Stimulated activated CD8-positive, alpha-beta memory T cell treated with anti-CD3 and anti-CD28 coated beads, Interleukin-15, amount 100 ng/mL, for 4 hours (primary cell): ENCODE results near the gene GJB3.

Source experiments
- DNase-seq, 2 donors: peaks; one replicate each; pipeline ENCODE4 v3.0.0-alpha.2; 2020; ENCODE audit warnings: low read depth in 2 of 2

GJB3 gene

DNA sequence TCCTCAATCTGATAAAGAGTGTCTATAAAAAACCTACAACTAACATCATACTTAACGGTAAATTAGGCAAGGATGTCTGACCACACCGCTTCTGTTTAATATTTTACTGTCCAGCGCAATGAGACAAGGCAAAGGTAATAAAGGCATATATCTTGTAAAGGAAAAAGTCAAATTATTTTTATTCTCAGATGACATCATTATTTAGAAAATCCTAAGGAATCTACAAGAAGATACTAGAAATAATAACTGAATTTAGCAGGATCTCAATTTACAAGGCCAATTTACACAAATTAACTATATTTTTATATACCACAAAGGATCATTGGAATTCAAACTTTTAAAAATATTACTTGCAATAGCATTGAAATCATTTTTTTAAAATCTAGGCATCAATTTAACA lies 41.2 kb downstream of the GJB3 start:
- no peak for DNase-seq

DNA sequence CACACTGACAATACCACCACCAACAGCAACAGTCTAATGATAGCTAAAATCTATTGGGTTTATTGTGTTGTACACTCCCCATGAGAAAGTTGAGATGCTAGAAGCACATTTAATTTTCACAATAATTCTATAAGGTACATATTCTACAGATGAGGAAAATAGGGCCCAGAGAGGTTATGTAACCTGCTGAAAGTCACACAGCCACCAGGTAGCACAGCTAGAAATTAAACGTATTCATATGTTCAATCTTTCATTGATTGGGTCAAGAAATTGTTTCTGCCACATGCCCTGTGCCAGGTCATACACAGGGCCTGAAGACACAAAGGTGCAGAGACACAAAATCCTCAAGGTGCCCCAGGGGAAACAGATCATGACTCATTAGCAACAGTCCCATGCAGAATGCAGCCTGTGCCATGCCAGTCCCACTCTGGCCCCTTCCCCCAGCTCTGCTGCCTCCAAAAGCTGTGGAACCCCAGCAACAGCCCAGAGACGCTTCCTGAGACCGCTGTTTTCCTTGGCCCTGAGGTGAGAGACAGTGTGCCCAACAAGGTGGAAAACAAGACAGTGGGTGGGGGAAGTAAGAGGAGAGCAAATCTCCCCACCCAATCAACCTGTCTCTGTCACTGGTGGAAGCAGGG lies 43.9 kb downstream of the GJB3 start:
- no peak for DNase-seq

DNA sequence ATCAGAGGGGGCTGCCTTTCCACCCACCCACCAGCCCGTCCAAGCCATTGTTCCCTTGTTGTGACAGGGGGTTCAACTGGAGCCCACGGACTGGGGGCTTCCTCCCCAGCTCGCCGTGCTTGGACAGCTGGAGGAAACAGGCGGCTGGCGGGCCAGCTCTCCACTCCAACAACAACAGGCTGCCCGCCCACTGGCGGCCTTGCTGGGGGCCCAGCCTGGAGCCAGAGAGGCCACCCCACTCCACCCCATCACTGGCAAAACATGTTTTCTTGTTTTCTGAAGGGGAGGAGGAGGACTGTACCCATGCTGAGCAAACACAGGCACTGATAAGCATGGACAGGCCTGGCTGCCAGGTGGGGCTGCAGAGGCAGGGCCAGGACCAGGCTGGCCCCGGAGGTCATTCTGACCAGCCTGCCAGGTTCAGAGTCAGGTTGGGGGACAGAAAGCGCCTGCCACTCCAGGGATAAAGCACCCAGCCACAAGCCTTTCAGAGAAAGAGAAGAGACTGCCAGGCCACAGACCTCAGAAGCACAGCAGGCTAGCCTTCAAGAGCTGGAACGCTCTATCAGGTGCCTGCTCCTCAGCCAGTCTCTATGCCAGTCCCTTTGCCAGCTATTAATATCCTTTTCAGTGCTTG lies 44.6 kb downstream of the GJB3 start:
- no peak for DNase-seq

DNA sequence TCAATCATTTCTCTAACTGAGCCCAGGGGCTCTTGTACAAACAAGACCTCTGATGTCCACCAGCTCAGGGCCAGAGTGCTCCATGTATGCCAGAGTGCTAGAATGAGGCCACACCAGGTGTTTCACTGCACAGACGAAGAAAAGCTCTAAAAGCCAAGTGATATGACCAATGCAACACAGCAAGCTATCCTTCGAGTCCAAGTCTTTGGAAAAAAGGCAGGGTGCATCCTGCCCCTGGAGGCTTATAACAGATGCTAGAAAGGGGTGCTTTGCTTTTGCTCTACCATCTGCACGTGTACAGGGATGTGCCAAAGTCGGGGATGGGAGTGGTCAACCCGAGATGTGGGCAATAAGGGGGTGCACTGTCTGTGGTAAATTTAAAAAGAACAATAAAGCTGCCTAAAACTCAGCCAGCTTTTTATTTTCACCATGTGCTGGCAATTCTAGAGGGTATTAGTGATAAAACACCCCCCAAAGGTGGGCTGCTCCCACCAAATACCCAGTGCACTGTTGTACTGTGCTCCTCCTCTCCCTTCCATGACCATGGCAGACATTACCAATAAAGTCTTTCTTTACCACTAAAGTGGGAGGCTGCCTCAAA lies 46.4 kb downstream of the GJB3 start:
- DNase-seq: no peak

DNA sequence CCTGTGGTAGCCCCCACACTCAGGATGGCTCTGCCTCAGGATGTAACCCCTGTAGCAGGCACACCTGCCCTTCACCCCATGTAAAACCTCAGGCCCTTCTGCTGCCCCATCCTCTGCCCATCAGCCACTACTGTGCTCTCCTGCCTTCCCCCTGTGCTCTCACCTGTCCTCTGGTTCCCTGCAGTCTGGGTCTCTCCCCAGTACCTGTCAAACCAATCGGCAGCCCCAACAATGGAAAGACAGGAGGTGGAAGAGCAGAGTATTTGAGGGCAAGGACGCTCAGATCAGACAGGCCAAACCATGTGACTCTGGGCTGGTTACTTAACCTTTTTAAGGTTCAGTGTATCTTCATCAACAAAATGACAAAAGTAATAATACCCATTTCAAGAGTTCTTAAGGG lies 47.6 kb downstream of the GJB3 start:
- DNase-seq: no peak

DNA sequence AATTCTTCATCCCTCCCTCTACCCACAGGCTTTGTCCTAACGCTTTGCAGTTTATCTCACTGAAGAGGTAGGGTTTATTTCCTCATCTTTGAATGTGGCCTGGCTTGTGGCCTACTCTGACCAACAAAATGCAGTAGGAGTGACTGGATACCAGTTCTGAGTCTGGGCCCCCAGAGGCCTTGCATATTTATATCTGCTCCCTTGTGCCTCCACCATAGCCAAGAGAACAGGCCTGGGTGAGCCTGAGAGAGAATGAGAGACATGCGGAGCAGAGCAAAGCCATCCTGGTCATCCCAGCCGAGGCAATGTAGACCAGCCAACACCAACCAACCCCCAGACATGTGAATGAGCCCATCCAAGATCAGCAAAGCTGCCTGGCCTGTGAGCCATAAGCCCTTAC lies 48.2 kb downstream of the GJB3 start:
- DNase-seq: no peak

DNA sequence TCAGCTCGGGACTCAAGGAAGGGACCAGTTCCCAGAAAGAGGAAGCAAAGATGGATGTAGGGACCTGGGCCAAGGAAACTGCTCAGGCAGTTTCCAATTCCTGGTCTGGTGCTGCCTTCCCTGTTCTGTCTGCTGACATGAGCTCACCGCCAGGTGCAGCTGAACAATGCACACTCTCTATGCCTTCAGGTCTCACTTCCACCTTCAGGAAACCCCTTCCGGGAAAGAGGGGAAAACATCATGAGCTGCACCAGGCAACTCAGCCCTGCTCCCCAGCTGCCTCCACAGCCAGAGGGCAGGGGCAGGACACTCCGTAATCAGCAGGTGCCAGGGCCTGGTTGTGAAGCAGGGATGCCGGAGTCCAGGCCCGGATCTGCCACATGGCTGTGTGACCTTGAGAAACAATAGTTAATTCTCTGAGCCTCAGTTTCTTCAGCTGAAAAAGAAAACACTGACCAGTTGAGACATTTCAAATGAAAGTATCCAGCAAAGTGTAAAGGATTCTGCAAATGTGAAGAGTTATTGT lies 50.8 kb downstream of the GJB3 start:
- DNase-seq: no peak

DNA sequence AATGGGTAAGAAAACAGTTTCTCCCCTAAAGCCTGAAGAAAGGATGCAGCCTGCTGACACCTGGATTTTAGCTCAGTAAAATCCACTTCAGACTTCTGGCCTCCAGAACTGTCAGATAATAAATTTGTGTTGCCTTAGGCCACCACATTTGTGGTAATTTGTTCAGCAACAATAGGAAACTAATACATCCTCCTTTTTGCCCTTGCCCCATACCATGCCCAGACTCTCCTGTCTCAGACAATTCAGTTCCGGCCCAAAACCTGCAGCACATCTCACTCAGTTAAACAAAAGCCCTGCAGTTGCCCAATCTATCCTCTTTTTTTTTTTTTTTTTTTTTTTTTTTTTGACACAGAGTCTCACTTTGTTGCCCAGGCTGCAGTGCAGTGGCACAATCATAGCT lies 52.7 kb downstream of the GJB3 start:
- no peak for DNase-seq
